Adrenal gland (tissue), 5 donors: ENCODE data around the gene CPEB1.

Experiments
- POLR2A ChIP-seq, 2 donors: fragments of 450-650 bp; IDR thresholded peaks; one replicate each; pipeline ENCODE4 v1.6.1; 2017; ENCODE audit warnings: antibody characterized with exemption in 2 of 2, mild to moderate bottlenecking in 2 of 2, moderate library complexity in 1 of 2
- TF ChIP-seq, protein P1 (sequence below), 6 experiments: fragments of 450-650 bp in 4 of 6; fragments of 200-600 bp in 2 of 6; sonication (generic) in 1 of 6; IDR thresholded peaks; 1 replicate in 5 of 6; 2 replicates in 1 of 6; pipeline versions ENCODE4 v1.5.1 to v1.8.0; 2016 to 2021; ENCODE audit warnings: antibody characterized with exemption in 6 of 6, mild to moderate bottlenecking in 2 of 6, moderate library complexity in 1 of 6
- donor health status: DM: no; HTN: no; CAD: no.

DNA sequence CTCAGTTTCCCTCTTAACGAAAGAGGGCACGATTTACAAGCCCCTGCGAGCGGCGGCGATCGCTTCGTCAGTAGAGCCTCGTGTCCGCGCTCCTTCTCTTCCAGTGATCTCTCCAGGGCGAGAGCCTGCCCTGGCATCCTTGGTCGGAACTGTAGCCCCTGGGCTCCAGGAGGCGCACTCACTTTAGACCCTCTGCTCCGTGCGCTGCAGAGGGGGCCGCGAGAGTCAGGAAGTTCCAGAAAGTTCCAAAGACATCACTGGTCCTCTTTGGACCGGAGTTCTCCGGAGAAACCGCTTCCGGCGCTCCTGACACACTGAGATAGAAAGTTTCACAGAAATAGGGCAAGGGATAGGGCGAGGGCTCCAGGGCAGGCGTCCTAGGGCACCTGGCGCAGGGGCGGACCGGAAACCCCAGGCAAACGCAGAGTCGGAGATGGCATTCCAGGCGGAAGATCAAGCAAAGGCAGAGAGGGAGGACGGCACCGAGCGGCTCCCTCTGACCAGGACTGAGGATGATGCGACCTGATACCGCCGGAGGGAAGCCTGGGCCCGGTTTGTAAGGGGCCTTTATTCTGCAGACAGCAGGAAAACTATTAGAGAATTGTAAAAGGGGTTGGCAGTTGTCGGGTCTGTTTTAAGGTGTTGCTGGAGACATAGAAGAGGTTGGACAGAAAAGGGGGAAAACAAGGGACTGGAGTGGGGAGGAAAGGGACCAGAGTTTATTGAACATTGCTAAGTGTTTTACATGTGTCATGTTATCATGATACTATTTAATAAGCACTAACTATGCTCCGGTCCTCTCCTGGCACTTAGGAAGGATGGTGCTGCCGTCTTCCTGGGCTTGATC, 1.3 kb upstream of the CPEB1 start:
- TF ChIP-seq, protein P1, sequence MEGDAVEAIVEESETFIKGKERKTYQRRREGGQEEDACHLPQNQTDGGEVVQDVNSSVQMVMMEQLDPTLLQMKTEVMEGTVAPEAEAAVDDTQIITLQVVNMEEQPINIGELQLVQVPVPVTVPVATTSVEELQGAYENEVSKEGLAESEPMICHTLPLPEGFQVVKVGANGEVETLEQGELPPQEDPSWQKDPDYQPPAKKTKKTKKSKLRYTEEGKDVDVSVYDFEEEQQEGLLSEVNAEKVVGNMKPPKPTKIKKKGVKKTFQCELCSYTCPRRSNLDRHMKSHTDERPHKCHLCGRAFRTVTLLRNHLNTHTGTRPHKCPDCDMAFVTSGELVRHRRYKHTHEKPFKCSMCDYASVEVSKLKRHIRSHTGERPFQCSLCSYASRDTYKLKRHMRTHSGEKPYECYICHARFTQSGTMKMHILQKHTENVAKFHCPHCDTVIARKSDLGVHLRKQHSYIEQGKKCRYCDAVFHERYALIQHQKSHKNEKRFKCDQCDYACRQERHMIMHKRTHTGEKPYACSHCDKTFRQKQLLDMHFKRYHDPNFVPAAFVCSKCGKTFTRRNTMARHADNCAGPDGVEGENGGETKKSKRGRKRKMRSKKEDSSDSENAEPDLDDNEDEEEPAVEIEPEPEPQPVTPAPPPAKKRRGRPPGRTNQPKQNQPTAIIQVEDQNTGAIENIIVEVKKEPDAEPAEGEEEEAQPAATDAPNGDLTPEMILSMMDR (IDR thresholded peaks at IDR 0.05), result no peak
- no peak for TF ChIP-seq POLR2A (IDR thresholded peaks at IDR 0.05)
